Calu3 (cell line): ENCODE measurements around the gene PDE10A. TPM values are rescaled to one million over a fixed set of nuclear protein-coding genes. Genes with fewer than 3 reads are reported as not detected.
A peak's percentile ranks its signal among the peaks of the same experiment; 100 is the strongest.
"Not testable (repeated sequence)": the region's sequence is repeated elsewhere in the genome, so short reads cannot be mapped to it uniquely, and the experiment has no call there.

Experiments used
- BruUV-seq: library from RNA; stranded (reverse); fragments of 400-500 nt; replicated peaks from 2 replicates; lab custom pipeline; 2021; lab: Mats Ljungman, UMichigan
- CTCF ChIA-PET: fragments of 300-600 bp; sonication (Branson Sonifier 250); formaldehyde crosslinking; loops from one replicate; lab custom pipeline; 2022; ENCODE audit warnings: antibody characterized with exemption; lab: Charles Lee
- DNase-seq: peaks from one replicate; pipeline ENCODE4 v3.0.0; 2022
- H3K27ac Mint-ChIP-seq: one replicate; pipeline ENCODE4 v1.8.0; 2022; ENCODE audit warnings: mixed read lengths; ENCODE audit not compliant: unreplicated experiment
- H3K27me3 Mint-ChIP-seq: one replicate; pipeline ENCODE4 v1.8.0; 2022; ENCODE audit warnings: mixed read lengths; ENCODE audit not compliant: unreplicated experiment
- H3K36me3 Mint-ChIP-seq: one replicate; pipeline ENCODE4 v1.8.0; 2022; ENCODE audit warnings: mild to moderate bottlenecking, moderate library complexity, mixed read lengths; ENCODE audit not compliant: insufficient read depth, unreplicated experiment
- H3K4me1 Mint-ChIP-seq: one replicate; pipeline ENCODE4 v1.8.0; 2022; ENCODE audit warnings: mild to moderate bottlenecking, low read depth, mixed read lengths; ENCODE audit not compliant: unreplicated experiment
- H3K4me3 Mint-ChIP-seq: one replicate; pipeline ENCODE4 v1.8.0; 2022; ENCODE audit warnings: mild to moderate bottlenecking, low read depth, moderate library complexity, mixed read lengths; ENCODE audit not compliant: unreplicated experiment
- H3K9me3 Mint-ChIP-seq: one replicate; pipeline ENCODE4 v1.8.0; 2022; ENCODE audit warnings: low read depth, mixed read lengths; ENCODE audit not compliant: unreplicated experiment
- CTCF ChIP-seq: fragments of 200-600 bp; IDR thresholded peaks from one replicate; pipeline ENCODE4 v1.8.0; 2022; ENCODE audit warnings: antibody characterized with exemption; ENCODE audit not compliant: unreplicated experiment
- intact Hi-C: fragments of 100-400 bp; cut with micrococcal nuclease; formaldehyde crosslinking; loops from one replicate; pipeline ENCODE4 v1.10.0; 2022; ENCODE audit not compliant: unreplicated experiment
- total RNA-seq: library from RNA; stranded (reverse); gene quantifications from 2 replicates; pipeline ENCODE4 v1.2.3, GENCODE V29; 2022

Gene PDE10A
- total RNA-seq, 1 experiment from 2014 or later, result 22.5 TPM

DNA sequence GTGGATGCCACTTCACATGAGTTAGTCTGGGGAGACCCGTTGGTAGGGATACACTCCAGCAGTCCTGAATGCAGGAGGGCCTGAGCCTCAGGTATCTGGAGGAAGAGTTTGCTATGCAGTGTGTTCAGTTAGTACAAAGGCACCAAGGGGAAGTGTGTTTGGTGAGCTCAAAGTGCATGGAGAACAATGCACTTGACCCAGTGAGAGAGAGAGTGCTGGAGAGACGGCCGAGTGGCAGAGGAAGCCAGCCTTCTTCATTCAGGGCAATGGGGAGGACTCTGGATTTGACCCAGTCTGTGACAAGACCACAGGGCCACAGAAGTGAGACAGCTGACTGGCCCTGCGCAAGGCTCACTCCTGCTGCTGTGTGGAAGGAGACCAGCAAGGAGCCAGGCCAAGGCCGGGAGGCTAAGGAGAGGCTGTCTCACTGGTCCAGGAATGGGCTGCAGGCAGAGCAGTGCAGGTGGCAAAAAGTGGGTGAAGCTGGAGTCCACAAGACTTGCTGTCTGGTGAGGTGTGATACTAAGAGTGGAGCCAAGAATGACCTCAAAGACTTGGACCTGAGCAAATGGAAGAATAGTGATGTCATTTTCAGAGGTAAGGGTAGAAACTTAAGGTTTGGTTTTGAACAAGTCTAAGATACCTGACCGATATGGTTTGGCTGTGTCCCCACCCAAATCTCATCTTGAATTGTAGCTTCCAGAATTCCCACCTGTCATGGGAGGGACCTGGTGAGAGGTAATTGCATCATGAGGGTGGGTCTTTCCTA lies 38.0 kb downstream of the PDE10A start:
- no peak for TF ChIP-seq CTCF
- no TSS peak for BruUV-seq
- Mint-ChIP-seq H3K27me3 (no peaks in the 10 kb centered on the region), H3K36me3 (no peaks in the 10 kb centered on the region), H3K4me1 (peaks cover 15% of the 10 kb centered on the region), H3K9me3 (peaks cover 6% of the 10 kb centered on the region), H3K27ac (no peak overlapping the region), H3K4me3 (no peak overlapping the region)
- intact Hi-C loops, result no loop called here
- no peak for DNase-seq
- CTCF ChIA-PET, result no interaction called here

- Mint-ChIP-seq H3K27me3 (no peaks in the 10 kb centered on the region), H3K4me3 (no peak overlapping the region), H3K4me1 (peaks cover 15% of the 10 kb centered on the region), H3K36me3 (no peaks in the 10 kb centered on the region), H3K27ac (no peak overlapping the region), H3K9me3 (peaks cover 6% of the 10 kb centered on the region)
- intact Hi-C loops, result no loop called here
- no peak for DNase-seq
- CTCF ChIA-PET, result no interaction called here
- no TSS peak for BruUV-seq
- TF ChIP-seq CTCF, result no peak
These were observed 41.1 kb downstream of the PDE10A start for GRCh38 chr6:165621940-165622339.

- BruUV-seq, H3K27me3 Mint-ChIP-seq, H3K4me3 Mint-ChIP-seq, H3K27ac Mint-ChIP-seq, DNase-seq, intact Hi-C loops, H3K9me3 Mint-ChIP-seq, H3K36me3 Mint-ChIP-seq, CTCF ChIA-PET: not testable (repeated sequence)
- peaks cover 11% of the 10 kb centered on the region for H3K4me1 Mint-ChIP-seq
These were observed 44.1 kb downstream of the PDE10A start for GRCh38 chr6:165618891-165619290.

DNA sequence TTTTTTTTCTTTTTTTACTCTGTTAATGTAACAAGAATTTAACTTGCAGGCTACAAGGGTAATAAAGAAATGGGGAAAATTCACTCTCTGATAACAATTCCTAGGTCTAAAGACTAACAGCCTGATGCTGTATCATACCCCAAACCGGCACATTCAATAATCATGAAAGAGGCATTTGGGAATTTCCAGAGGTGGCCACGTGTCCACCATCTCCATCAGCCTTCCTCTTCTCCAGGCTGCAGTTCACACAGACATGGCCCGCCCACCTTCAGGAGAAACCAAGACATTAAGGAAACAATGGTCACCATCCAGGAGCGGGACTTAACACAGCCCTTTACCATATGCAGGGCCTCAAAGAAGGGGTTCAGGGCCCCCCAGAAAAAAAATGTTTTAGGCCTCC lies 44.8 kb downstream of the PDE10A start:
- Mint-ChIP-seq H3K4me1 (peaks cover 12% of the 10 kb centered on the region), H3K9me3 (no peaks in the 10 kb centered on the region), H3K36me3 (no peaks in the 10 kb centered on the region), H3K4me3 (no peak overlapping the region), H3K27me3 (no peaks in the 10 kb centered on the region), H3K27ac (no peak overlapping the region)
- intact Hi-C loops, result no loop called here
- CTCF ChIA-PET, result no interaction called here
- DNase-seq, result peak; percentile 20
- BruUV-seq, result no TSS peak
- no peak for TF ChIP-seq CTCF

DNA sequence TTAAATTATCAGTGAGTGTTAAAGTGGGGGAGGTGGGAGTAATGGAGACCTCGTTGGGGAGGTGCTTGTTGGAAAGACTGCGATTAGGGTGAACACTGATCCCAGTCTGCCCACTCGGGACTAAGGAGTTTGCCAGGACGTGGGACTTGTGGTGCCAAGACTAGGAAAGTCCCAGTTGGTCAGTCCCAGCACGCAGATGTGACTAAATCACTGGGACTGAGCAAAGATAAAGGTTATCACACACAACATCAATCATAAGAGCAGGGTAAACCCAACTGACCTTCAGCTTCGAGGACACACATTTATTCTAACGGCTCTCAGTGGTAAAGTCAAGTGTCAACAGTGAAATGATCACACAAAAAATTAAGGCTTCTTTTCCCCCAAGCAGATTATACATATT lies 45.5 kb downstream of the PDE10A start:
- H3K4me3 Mint-ChIP-seq, result no peak overlapping the region
- no peaks in the 10 kb centered on the region for H3K27me3 Mint-ChIP-seq
- BruUV-seq, result no TSS peak
- no peak for TF ChIP-seq CTCF
- DNase-seq, result no peak
- H3K4me1 Mint-ChIP-seq, result peaks cover 12% of the 10 kb centered on the region
- intact Hi-C loops, result no loop called here
- H3K36me3 Mint-ChIP-seq, result no peaks in the 10 kb centered on the region
- no peak overlapping the region for H3K27ac Mint-ChIP-seq
- CTCF ChIA-PET, result no interaction called here
- H3K9me3 Mint-ChIP-seq, result no peaks in the 10 kb centered on the region
